GM18868 (cell line): ENCODE results near the gene GKN2.
"Not testable (repeated sequence)": the region's sequence is repeated elsewhere in the genome, so short reads cannot be mapped to it uniquely, and the experiment has no call there.

Experiments
- ATAC-seq: cut with Tn5 transposase; IDR thresholded peaks from one replicate; pipeline ENCODE4 v1.9.1; 2021; ENCODE audit warnings: mild to moderate bottlenecking, moderate library complexity; ENCODE audit not compliant: unreplicated experiment

GKN2 gene

DNA sequence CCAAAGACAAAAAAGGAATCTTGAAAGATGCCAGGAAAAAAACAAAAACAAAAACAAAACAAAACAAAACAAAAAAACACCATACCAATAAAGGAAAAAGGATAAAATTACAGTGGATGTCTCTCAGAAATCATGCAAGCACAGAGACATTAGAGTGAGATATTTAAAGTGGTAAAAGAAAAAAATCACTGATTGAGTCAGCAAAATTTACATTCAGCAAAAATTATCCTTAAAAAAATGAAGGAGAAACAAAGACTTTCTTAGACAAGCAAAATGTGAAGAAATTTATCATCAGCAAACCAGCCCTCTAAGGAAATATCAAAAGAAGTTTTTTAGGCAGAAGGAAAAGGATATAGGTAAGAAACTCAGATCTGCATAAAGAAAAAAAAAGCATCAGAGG is 11.6 kb upstream of the GKN2 start:
- no peak for ATAC-seq

DNA sequence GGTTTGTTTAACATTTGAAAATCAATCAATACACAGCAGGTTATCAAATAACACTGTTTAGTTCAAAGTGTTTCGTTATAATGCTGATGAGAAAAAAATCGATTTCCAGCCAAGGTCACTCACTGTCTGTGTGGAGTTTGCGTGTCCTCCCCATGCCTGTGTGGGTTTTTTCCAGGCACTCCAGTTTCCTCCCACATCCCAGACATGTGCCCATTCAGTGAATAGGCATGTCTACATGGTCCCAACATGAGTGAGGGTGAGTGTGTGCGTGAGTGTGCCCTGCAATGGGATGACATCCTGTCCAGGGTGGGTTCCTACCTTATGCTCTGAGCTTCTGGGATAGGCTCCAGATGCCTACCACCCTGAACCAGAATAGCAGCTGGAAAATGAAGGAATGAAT is 8.7 kb upstream of the GKN2 start:
- ATAC-seq: no peak

DNA sequence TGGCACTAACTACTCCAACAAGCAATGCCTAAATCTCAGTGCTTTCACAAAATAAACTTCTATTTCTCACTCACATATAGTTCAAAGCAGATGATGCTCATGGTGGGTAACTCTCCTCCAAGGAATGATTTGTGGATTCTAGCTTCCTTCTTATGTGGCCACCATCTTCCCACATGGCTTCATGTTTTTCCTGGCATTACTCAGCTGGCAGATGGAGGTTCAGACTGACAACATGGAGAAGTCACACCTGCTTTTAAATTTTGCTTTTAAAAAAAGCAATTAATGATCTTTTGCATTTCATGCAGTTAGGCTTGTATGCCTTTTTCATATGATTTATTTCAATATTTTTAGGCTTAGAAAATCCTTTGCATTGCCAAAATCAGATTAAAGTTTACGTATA is 6.3 kb upstream of the GKN2 start:
- no peak for ATAC-seq

DNA sequence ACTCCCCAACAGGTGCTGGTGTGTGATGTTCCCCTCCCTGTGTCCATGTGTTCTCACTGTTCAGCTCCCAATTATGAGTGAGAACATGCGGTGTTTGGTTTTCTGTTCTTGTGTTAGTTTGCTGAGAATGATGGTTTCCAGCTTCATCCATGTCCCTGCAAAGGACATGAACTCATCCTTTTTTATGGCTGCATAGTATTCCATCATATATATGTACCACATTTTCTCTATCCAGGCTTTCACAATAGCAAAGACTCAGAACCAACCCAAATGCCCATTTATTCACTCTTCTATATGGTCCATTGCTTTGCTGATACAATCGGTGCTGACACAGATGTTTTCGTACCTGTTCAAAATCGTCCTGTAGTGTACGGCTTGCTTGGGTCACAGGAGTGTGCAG is 2.7 kb upstream of the GKN2 start:
- not testable (repeated sequence) for ATAC-seq

DNA sequence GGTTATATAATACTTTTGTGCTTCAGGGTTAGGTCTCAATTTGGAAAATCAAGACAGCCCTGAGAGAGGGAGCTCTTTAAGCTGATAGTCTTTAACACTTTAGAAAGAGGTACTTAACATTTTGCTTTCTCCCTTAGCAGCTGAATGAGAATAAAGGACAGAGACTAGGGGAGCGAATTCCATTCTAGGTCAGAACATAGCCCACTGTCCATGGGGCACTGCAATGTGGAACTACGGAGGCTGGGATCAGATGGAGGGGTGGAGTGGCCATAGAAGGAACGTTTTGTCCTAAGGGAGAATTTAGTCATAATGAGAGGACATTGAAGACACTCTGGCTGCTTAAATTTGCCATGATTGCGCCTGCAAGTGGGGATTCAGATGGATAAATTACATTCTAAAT is 794 bp downstream of the GKN2 start:
- ATAC-seq: no peak

DNA sequence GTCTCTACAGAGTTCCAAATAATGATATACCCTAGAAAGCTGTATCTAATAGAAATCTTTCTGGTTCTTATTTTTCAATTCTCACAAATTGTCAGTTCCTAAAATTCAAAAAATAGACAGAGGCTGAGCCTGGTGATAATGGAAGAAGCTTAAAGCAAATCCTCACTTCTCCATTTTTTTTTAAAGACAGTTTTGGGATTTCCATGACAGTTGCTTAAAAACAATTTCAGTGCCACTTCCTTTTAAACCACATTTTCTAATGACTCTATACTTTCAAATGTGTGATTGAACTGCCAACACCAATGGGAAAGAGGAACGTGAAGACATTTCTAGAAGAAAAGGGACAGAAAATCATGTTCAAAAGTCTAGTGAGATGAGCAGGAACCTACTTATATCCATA is 4.0 kb downstream of the GKN2 start:
- no peak for ATAC-seq

DNA sequence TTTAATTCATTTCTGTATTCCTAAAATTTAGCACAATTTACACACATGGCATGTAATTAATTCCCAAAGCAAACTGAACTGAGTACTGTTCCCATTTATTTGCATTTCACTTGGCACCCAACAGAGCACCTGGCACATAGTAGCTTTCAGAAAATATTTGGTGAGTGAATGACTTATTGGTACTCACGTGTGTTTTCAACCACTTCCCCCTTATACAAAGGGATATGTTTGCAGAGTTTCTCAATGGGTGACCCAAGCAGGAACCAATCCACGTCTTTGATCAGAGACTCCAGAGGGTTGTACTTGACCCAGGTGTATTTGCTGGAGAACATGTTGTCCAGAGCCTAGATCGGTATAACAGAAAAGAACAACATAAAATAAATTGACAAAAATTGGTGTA is 6.6 kb downstream of the GKN2 start:
- ATAC-seq: no peak

DNA sequence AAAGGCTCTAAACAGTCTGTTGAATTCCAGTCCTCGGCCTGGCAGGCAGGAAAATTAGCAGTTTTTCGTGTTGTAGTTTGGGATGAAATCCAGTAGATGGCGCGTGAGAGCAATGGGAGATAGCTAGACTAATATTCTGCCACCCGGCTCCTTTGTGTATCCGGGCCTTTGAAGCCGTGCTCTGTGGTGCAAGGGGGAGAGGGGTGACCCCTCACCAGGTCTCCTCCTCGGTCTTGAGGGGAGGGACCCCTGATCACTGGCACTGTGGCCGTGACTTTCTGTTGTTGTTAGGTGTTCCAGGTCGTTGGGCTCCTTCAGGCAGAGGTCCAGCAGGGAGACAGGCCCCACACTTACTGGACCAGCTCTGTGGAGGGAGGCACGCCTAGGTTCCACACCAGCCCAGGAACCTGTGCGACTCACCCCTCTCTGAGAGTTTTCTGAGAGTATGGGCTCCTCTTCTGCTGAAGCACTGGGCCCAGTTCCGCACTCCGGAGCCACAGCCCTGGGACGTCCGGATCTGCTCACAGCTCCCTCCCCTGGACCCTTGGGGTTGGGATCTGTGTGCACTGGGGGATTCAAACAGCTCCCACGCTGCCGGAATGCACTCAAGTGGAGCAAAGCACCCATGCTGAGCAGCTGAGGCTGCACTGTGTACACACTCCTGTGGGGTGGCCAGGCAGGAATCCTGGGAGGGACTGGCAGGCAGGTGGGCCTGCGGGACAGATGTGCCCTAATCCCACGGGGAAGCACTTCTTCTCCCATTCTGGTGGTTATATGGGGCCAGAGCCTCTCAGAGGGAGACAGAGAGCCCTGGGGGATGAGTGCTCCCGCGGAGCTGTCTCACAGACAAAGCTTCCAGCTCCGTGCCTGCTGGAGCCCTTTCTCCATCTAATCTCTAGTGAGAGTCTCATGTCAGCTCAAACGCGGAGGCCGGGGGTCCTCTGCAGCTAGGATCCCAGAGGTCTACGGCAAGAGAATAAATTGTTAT is 8.8 kb downstream of the GKN2 start:
- ATAC-seq: peak; percentile 38

DNA sequence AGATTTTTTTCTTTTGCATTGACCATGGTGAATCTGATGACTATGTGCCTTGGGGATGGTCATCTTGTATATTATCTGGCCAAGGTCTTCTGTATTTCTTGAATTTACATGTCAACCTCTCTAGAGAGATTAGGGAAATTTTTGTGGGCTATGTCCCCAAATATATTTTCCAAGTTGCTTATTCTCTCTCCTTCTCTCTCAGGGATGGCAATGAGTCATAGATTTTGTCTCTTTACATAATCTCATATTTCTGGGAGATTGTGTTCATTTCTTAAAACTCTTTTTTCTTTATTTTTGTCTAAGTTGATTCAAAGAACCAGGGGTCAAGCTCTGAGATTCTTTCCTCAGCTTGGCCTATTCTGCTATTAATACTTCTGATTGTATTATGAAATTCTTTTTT is 9.9 kb downstream of the GKN2 start:
- ATAC-seq: no peak

DNA sequence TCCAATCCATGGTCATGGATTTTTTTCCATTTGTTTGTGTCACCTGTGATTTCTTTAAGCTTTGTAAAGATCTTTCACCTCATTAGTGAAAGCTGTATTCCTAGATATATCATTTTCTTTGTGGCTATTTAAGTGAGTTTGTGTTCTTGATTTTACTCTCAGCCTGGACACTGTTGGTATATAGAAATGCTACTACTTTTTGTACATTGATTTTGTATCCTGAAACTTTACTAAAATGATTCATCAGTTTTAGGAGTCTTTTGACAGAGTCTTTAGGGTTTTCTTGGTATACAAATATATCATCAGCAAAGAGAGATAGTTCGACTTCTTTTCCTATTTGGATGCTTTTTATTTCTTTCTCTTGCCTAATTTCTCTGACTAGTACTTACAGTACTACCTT is 12.3 kb downstream of the GKN2 start:
- ATAC-seq: no peak

DNA sequence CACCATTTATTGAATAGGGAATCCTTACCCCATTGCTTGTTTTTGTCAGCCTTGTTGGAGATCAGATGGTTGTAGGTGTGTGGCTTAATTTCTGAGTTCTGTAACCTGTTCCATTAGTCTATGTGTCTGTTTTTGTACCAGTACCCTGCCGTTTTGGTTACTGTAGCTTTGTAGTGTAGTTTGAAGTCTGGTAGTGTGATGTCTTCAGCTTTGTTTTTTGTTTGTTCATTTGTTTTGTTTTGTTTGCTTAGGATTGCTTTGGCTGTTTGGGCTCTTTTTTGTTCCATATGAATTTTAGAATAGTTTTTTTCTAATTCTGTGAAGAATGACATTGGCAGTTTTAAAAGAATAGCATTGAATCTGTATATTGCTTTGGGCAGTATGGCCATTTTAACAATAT is 12.7 kb downstream of the GKN2 start:
- ATAC-seq: no peak

DNA sequence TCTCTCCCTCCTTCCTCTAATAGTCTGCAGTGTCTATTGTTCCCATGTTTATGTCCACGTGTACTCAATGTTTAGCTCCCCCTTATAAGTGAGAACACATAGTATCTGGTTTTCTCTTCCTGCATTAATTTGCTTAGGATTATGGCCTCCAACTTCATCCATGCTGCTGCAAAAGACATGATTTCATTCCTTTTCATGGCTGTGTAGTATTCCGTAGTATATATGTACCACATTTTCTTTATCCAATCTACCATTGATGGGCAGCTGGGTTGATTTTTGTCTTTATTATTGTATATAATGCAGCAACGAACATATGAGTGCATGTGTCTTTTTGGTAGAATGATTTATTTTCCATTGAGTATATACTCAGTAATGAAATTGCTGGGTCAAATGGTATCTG is 13.8 kb downstream of the GKN2 start:
- no peak for ATAC-seq

DNA sequence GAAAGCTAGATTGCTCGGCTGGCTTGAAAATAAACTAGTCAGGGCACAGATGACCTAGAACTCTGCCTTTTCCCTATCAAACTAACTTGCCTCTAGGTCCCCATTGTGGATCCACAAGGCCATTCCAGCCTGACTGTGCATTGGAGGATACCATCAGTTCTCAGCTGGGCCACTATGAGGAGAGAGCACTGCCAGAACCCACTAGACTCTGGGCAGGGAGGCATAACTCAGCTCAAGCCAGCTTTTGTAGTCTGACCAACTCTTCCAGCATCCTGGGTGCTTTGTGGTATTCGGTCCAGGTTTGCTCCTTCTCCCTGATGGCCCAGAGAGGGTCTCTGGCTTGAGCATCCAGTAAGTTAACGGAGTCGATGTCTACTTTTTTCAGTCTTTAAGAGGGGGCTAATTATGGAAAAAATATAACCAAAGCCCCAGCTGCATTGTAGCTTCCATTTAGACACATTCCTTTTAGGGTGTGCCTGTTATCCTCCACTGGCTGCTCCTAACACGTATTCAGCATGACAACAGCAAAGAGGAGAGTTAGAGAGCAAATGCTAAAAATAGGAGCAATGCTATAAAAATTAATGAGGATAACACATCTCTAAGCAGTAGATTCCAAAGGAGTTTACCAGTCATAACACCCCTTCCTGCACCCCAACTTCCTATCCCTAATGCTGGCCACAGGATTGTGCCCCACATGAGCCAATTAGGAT is 15.2 kb downstream of the GKN2 start:
- ATAC-seq: no peak

DNA sequence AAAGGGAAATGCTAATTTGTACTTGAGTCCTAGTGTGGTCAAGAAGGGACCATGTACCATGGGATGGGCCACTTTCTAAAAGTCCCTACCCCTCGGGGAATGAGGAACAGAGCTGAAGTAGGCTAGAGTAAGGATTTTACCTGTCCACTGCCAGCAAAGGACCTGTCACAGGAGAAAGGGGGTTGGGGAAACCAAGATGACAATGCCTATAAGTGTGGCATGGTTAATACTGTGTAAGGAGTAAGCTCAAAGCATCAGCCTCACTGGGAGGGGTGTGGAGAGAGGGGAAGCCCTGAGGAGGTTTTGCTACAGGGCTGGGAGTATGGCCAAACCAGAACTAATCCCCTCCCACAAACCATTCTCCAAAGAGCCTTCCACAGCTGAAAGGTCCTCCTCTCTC is 15.8 kb downstream of the GKN2 start:
- ATAC-seq: no peak

DNA sequence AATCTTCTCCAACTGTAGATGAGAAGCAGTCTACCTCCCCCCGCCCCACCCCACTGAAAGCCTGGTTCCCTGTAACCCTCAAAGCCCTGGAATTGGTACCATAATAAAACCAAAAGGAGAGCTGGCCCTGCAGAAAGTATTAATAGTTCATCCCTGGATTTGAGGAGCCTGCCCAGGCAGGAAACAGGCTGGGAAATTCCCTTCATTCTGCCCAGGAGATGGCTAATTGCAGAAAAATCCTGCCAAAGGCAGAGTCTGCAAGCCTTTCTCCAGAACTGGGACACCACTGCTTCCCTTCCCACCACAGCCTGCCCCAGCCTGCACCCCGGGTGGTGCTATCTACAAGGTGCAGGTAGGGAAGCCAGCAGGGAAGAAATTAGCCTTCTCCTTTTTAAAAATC is 16.3 kb downstream of the GKN2 start:
- ATAC-seq: no peak

DNA sequence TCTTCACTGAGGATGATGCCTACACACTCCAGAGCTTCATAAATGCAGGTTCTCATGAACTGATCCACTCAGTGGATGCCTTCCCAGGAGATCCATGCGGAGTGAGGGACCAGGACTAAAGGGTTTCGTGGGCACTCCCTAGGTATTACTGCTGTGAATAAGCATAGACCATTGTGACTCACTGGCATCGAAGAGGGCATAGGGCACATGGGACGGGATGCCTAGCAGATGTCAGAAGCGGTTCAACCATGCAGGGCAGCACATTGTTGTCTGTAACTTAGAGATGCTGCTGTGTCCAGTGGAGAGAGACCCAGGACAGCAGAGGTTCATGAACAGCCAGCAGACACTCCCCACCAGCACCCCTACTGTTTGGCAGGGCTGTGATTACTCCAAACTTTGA is 17.2 kb downstream of the GKN2 start:
- no peak for ATAC-seq

DNA sequence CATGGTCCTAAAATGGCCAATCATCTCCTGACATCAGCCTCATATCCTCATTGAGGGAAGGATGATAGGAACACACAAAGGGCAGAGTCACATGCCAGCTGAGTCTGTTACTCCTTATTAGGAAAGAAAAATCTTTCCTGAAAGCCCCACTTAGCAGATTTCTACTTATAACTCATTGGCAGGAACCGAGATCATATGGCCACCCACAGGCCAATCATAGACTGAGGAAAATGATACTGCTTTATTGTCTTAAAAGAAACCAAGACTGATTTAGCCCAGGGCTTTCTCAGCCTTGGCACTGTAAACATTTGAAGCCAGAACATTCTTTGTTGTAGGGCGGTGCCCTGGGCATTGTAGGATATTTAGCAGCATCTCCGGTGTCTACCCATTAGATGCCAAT is 18.7 kb downstream of the GKN2 start:
- ATAC-seq: no peak

DNA sequence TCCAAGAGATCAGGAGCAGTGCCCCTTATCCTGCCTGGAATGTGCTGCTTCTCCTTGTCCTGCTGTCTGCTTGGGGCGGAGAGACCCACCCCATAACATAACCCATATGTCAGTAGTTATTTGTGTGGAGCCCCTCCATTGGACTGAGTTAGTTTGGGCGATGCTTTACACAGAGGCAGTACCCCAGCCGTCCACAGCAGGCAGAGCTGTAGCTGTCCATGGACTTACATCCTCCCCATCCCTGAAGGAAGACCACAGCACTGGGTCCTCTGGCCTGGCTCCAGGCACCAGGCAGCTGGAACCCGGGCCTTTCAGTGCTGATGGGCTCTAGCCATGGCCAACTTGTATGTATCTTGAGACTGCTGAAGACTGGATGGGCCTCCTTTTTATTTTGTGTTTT is 20.3 kb downstream of the GKN2 start:
- ATAC-seq: no peak

DNA sequence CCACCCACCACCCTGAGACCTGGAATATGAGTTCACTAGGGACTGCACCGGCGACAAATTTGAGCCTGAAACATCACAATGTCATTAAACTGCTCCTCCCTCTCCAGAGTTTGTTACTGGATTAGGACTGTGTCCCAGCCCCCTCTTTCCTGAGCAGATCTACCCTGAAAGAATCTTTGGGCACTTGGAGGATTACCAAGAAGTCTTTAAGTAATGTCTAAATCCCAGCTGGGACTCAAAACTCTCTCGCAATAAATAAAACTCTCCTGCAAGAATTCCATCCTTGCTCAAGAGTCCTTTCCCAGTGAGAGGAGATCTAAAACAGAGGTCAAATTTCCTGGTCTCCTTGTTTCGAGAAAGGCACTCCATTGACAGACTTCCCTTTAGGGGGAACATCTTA is 20.9 kb downstream of the GKN2 start:
- ATAC-seq: no peak

DNA sequence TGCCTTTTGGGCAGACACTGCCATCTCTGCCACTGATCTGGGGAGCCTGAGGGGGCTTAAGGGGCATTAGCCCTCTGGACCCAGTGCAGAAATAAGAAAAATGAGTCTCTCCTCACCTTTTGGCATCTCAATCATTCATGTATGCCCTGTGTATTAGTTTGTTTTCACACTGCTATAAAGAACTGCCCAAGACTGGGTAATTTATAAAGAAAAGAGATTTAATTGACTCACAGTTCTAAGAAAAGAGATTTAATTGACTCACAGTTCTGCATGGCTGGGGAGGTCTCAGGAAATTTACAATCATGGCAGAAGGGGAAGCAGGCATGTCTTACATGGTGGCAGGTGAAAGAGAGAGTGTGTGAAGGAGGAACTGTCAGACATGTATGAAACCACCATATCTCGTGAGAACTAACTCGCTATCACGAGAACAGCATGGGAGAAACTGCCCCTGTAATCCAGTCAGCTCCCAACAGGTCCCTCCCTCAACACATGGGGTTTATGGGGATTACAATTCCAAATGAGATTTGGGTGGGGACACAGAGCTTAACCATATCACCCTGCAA is 21.5 kb downstream of the GKN2 start:
- ATAC-seq: no peak

DNA sequence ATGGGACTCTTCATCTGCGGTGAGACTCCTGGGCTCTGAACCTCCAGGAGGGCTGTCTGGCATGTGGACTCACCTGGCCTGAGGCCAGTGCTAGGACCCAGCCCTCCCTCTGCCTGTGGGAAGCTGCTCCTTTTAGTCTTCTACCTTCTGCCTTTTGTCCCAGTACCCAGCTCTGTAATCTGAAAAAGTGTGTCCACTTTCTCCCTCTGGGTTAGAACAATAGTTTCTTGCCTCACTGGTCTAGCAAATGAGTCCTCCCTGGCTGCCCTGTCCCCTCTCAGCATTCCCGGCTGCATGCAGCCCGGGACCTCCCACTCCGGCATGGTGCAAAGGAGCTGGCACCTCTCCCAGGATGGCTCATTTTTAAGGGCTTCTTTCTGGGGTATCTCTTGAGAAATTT is 25.9 kb downstream of the GKN2 start:
- no peak for ATAC-seq

DNA sequence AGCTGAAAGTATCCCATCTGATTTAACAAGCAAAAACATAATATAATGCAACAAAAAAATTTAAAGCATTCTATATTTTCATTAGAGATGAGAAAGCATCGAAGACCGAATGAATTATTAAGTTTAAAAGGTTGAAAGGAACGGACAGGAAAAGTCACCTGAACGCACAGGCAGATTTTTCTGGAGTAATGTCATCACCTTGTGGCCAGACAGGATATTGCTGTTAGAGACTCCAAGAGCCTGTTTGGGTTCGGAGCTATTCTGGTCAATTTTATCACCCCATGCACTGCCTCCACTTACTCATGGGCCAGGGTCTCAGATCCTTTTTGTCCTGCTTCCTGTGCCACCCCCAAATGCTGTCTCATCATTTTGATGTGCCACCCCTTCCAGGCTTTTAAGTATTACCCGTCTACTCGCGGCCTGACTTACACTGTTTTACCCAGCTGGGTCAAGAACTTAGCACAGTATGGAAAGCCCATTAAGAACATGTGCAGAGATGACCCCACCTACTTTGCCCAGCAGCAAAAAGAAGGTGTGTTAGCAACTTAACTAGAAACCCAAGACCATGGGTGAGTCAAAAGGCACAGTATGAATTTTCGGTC is 27.3 kb downstream of the GKN2 start:
- ATAC-seq: no peak
